HepG2 (cell line): Measurements from ENCODE around the gene TTC32. TPM values are rescaled to one million over a fixed set of nuclear protein-coding genes. Genes with fewer than 3 reads are reported as not detected.

Experiments used
- FOXP1 ChIP-seq, 2 experiments: fragments of 450-650 bp in 1 of 2; IDR thresholded peaks; 2 replicates each; pipeline ENCODE4 v1.6.1; 2017 to 2018; ENCODE audit warnings: antibody characterized with exemption in 1 of 2
- HNF4A ChIP-seq: sonication (generic); formaldehyde crosslinking; IDR thresholded peaks from 2 replicates; pipeline ENCODE4 v1.4.0; 2020; ENCODE audit warnings: missing genetic modification reagents
- HOXD1 ChIP-seq: sonication (generic); formaldehyde crosslinking; IDR thresholded peaks from 2 replicates; pipeline ENCODE4 v1.5.0; 2020; ENCODE audit warnings: missing genetic modification reagents
- KDM2A ChIP-seq: sonication (generic); formaldehyde crosslinking; IDR thresholded peaks from 2 replicates; pipeline ENCODE4 v1.4.0; 2020; ENCODE audit warnings: low read depth, missing genetic modification reagents, borderline replicate concordance
- MATR3 ChIP-seq: sonication (generic); formaldehyde crosslinking; IDR thresholded peaks from 2 replicates; pipeline ENCODE4 v1.4.0; 2020; ENCODE audit warnings: missing genetic modification reagents
- RELA ChIP-seq: sonication (generic); formaldehyde crosslinking; IDR thresholded peaks from 2 replicates; pipeline ENCODE4 v1.4.0; 2020; ENCODE audit warnings: missing genetic modification reagents
- REXO4 ChIP-seq: sonication (generic); formaldehyde crosslinking; IDR thresholded peaks from 2 replicates; pipeline ENCODE4 v1.8.0; 2022; ENCODE audit warnings: missing genetic modification reagents, mild to moderate bottlenecking, borderline replicate concordance
- SIX1 ChIP-seq: sonication (generic); formaldehyde crosslinking; IDR thresholded peaks from 2 replicates; pipeline ENCODE4 v1.4.0; 2020; ENCODE audit warnings: missing genetic modification reagents, borderline replicate concordance
- SOX5 ChIP-seq: IDR thresholded peaks from 2 replicates; pipeline ENCODE4 v1.6.1; 2016; ENCODE audit warnings: borderline replicate concordance
- ZFP36L1 ChIP-seq: sonication (generic); formaldehyde crosslinking; IDR thresholded peaks from 2 replicates; pipeline ENCODE4 v1.8.0; 2022; ENCODE audit warnings: mild to moderate bottlenecking, missing genetic modification reagents, moderate library complexity
- ZNF136 ChIP-seq: sonication (generic); formaldehyde crosslinking; IDR thresholded peaks from 2 replicates; pipeline ENCODE4 v1.8.1; 2022; ENCODE audit warnings: low read depth, mild to moderate bottlenecking, moderate library complexity, missing genetic modification reagents
- ZNF292 ChIP-seq: sonication (generic); formaldehyde crosslinking; IDR thresholded peaks from 2 replicates; pipeline ENCODE4 v1.8.1; 2022; ENCODE audit warnings: mild to moderate bottlenecking, low read depth, missing genetic modification reagents, borderline replicate concordance
- ZNF644 ChIP-seq: IDR thresholded peaks from 2 replicates; pipeline ENCODE4 v1.6.1; 2016; ENCODE audit warnings: low read depth
- ZNF678 ChIP-seq: sonication (generic); formaldehyde crosslinking; IDR thresholded peaks from 2 replicates; pipeline ENCODE4 v1.4.0; 2020; ENCODE audit warnings: mild to moderate bottlenecking, missing genetic modification reagents
- ZNF703 ChIP-seq: sonication (generic); formaldehyde crosslinking; IDR thresholded peaks from 2 replicates; pipeline ENCODE4 v1.5.1; 2020; ENCODE audit warnings: missing genetic modification reagents, mild to moderate bottlenecking, moderate library complexity, borderline replicate concordance
- polyA plus RNA-seq, 8 experiments: library from polyadenylated mRNA; depleted of rRNA in 3 of 8; stranded (reverse) in 7 of 8; unstranded in 1 of 8; fragments of >200 nt; fragmentation: Illumina TruSeq in 4 of 8; extraction: Trizol in 4 of 8; gene quantifications; 2 replicates each; pipeline versions ENCODE4 v1.2.1 to v1.2.3, GENCODE V29; 2011 to 2016; ENCODE audit warnings: low read depth in 4 of 8, missing spikeins in 1 of 8, mixed read lengths in 1 of 8; ENCODE audit not compliant: insufficient read depth in 1 of 8
- total RNA-seq, 5 experiments: library from RNA; depleted of rRNA; stranded (reverse); fragments of >200 nt; fragmentation: Illumina TruSeq; extraction: Trizol; gene quantifications; 2 replicates each; pipeline ENCODE4 v1.2.3, GENCODE V29; 2016; ENCODE audit warnings: low read depth in 1 of 5
- TF ChIP-seq, protein P1 (sequence below): sonication (generic); formaldehyde crosslinking; IDR thresholded peaks from 2 replicates; pipeline ENCODE4 v1.4.0; 2020; ENCODE audit warnings: missing genetic modification reagents
- TF ChIP-seq, protein P2 (sequence below): sonication (generic); formaldehyde crosslinking; IDR thresholded peaks from 2 replicates; pipeline ENCODE4 v1.5.0; 2020; ENCODE audit warnings: missing genetic modification reagents
- TF ChIP-seq, protein P3 (sequence below): sonication (generic); formaldehyde crosslinking; IDR thresholded peaks from 2 replicates; pipeline ENCODE4 v1.5.0; 2020; ENCODE audit warnings: mild to moderate bottlenecking, missing genetic modification reagents
- TF ChIP-seq, protein P4 (sequence below): sonication (generic); formaldehyde crosslinking; IDR thresholded peaks from 2 replicates; pipeline ENCODE4 v1.4.0; 2020; ENCODE audit warnings: missing genetic modification reagents; ENCODE audit errors: not compliant biosample characterization
- TF ChIP-seq, protein P5 (sequence below): IDR thresholded peaks from 2 replicates; pipeline ENCODE4 v1.6.1; 2016

TTC32 gene
- total and polyA plus RNA-seq, 2 of the 13 experiments (the other 11 are each of a cell fraction or from before 2014, with no cell fraction given), result 21.6 to 38.3 TPM

DNA sequence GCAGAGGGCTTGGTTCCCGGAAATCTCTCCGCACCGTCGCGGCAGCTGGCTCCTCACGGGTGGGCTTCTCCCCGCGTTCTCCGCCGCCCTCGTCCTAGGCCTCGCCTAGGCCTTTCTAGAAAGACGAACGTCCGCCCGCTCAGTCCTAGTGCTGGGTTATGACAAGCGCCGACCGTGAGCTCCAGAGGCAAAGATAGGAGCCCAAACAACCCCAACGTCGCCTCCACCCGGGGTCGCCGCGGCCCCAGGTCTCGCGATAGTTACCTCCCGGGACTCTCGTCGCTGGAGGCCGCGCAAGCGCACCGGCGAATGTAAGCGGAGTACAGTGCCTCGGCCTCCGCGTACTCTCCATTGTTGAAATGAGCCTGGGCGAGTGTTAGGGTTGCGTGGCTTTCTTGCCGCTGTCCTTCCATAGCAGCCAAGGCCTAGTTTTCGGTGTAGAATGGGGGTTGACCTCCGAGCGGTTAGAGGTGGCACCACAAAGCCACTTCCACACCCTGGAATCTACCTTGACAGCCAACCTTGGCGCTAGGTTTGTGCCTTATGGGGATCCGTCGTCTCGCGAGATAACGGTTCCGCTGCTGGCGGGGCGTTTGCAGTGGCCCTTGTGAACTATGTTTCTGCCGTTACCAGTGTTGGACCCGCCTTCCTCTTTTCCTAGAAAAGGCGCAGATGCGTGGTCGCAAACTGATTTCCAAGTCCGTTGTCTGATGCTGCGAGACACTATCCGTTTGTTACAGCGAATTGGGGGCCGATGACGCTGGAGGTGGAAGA, at the start of gene TTC32 (continued):
- TF ChIP-seq ZNF703 (CRISPR knock-in tag), result peak; percentile 79
- TF ChIP-seq, protein P1, sequence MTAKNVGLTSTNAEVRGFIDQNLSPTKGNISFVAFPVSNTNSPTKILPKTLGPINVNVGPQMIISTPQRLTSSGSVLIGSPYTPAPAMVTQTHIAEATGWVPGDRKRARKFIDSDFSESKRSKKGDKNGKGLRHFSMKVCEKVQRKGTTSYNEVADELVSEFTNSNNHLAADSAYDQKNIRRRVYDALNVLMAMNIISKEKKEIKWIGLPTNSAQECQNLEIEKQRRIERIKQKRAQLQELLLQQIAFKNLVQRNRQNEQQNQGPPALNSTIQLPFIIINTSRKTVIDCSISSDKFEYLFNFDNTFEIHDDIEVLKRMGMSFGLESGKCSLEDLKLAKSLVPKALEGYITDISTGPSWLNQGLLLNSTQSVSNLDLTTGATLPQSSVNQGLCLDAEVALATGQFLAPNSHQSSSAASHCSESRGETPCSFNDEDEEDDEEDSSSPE (CRISPR knock-in tag), result peak; percentile 97
- no peak for TF ChIP-seq REXO4
- TF ChIP-seq ZNF678 (CRISPR knock-in tag), result peak; percentile 64
- peak; percentile 77 for TF ChIP-seq SOX5 (CRISPR knock-in tag)
- no peak for TF ChIP-seq FOXP1 (IDR thresholded peaks at IDR 0.05)
- TF ChIP-seq FOXP1 (CRISPR knock-in tag; IDR thresholded peaks at IDR 0.05), result no peak
- TF ChIP-seq HOXD1 (CRISPR knock-in tag), result peak; percentile 64
- TF ChIP-seq, protein P2, sequence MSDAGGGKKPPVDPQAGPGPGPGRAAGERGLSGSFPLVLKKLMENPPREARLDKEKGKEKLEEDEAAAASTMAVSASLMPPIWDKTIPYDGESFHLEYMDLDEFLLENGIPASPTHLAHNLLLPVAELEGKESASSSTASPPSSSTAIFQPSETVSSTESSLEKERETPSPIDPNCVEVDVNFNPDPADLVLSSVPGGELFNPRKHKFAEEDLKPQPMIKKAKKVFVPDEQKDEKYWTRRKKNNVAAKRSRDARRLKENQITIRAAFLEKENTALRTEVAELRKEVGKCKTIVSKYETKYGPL (CRISPR knock-in tag), result peak; percentile 77
- TF ChIP-seq ZFP36L1 (CRISPR knock-in tag), result peak; percentile 86
- peak; percentile 47; the same call in 1 of the 2 replicates for TF ChIP-seq ZNF292 (CRISPR knock-in tag)
- TF ChIP-seq KDM2A (CRISPR knock-in tag), result peak; percentile 99
- TF ChIP-seq, protein P3, sequence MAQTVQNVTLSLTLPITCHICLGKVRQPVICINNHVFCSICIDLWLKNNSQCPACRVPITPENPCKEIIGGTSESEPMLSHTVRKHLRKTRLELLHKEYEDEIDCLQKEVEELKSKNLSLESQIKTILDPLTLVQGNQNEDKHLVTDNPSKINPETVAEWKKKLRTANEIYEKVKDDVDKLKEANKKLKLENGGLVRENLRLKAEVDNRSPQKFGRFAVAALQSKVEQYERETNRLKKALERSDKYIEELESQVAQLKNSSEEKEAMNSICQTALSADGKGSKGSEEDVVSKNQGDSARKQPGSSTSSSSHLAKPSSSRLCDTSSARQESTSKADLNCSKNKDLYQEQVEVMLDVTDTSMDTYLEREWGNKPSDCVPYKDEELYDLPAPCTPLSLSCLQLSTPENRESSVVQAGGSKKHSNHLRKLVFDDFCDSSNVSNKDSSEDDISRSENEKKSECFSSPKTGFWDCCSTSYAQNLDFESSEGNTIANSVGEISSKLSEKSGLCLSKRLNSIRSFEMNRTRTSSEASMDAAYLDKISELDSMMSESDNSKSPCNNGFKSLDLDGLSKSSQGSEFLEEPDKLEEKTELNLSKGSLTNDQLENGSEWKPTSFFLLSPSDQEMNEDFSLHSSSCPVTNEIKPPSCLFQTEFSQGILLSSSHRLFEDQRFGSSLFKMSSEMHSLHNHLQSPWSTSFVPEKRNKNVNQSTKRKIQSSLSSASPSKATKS (CRISPR knock-in tag), result no peak; the same call in 1 of the 2 replicates
- TF ChIP-seq ZNF136 (CRISPR knock-in tag), result peak; percentile 98
- TF ChIP-seq MATR3 (CRISPR knock-in tag), result no peak
- TF ChIP-seq HNF4A, result peak; percentile 65; the same call in 1 of the 2 replicates
- TF ChIP-seq RELA (CRISPR knock-in tag), result peak; percentile 68; the same call in 1 of the 2 replicates
- TF ChIP-seq SIX1, result no peak; the same call in 1 of the 2 replicates
- peak; percentile 88 for TF ChIP-seq ZNF644 (CRISPR knock-in tag)
- TF ChIP-seq, protein P4, sequence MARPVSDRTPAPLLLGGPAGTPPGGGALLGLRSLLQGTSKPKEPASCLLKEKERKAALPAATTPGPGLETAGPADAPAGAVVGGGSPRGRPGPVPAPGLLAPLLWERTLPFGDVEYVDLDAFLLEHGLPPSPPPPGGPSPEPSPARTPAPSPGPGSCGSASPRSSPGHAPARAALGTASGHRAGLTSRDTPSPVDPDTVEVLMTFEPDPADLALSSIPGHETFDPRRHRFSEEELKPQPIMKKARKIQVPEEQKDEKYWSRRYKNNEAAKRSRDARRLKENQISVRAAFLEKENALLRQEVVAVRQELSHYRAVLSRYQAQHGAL, result no peak
- TF ChIP-seq, protein P5, sequence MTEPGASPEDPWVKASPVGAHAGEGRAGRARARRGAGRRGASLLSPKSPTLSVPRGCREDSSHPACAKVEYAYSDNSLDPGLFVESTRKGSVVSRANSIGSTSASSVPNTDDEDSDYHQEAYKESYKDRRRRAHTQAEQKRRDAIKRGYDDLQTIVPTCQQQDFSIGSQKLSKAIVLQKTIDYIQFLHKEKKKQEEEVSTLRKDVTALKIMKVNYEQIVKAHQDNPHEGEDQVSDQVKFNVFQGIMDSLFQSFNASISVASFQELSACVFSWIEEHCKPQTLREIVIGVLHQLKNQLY (CRISPR knock-in tag), result peak; percentile 9; the same call in 1 of the 2 replicates
